T-helper 2 cell treated with Interferon-gamma antibody and Interleukin-4, amounts not matched to agents 100 ng/mL and 5 ng/mL, for 36 hours (primary cell): ENCODE results near the gene BRSK2. TPM values are rescaled to one million over a fixed set of nuclear protein-coding genes. Genes with fewer than 3 reads are reported as not detected.

ENCODE experiments used
- intact Hi-C: fragments of 100-400 bp; cut with micrococcal nuclease; formaldehyde crosslinking; loops from one replicate; pipeline ENCODE4 v1.15.1; 2023
- total RNA-seq: library from RNA; stranded (reverse); gene quantifications from 2 replicates; pipeline ENCODE4 v1.2.3, GENCODE V29; 2022

The BRSK2 gene
- total RNA-seq, 1 donor from 2014 or later: not detected

DNA sequence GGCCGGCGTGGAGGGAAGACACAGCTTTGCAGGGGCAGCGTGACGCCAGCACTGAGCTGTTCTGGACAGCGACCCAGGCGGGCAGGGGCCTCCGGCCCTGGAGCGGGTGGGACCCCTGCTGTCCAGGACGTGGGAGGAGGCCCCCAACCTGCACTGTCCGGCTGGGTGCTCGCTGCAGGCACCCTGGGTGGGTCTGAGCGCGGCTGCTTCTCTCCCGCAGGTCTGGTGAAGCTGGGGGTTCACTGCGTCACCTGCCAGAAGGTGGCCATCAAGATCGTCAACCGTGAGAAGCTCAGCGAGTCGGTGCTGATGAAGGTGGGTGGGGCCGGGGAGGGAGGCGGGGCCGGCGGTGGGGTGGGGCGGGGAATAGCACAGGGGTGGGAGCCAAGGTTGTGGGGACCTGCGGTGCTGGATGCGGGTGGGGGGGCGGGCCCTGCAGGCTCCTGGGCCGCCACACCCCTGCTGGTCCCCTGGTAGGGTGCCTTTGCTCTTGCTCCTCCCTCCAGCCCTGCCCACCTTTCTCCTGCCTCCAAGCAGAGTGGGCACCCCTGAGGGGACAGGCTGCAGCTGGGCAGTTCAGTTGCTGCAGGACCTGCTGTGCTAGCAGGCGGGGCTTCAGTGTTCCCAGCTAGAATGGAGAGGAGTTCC, 46.2 kb downstream of the BRSK2 start:
- intact Hi-C loops: no loop called here

- intact Hi-C loops: no loop called here
Observed at GRCh38 chr11:1436468-1437039, 46.8 kb downstream of the BRSK2 start.

DNA sequence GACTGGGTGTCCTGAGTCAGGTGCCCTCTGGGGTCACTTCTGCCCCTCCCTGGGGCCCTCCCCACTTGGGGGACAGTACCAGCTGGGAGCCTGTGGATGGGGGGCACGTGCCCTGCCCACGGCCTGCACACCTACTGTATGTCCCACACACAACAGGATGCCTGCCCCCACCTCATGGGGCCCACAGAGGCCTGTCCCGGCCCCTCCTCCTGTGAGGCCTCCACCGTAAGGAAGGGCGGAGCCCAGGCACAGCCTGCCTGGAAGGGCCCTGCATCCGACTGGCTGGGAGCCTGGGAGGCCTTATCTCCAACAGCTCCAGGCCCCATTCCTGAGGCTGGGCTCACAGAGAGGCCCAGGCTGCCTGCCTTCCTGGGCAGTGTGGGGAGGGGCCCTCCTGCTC, 47.8 kb downstream of the BRSK2 start:
- intact Hi-C loops: no loop called here

- intact Hi-C loops: no loop called here
Observed at GRCh38 chr11:1438261-1438966, 48.7 kb downstream of the BRSK2 start.

- intact Hi-C loops: no loop called here
Observed at GRCh38 chr11:1438967-1439330, 49.2 kb downstream of the BRSK2 start.

DNA sequence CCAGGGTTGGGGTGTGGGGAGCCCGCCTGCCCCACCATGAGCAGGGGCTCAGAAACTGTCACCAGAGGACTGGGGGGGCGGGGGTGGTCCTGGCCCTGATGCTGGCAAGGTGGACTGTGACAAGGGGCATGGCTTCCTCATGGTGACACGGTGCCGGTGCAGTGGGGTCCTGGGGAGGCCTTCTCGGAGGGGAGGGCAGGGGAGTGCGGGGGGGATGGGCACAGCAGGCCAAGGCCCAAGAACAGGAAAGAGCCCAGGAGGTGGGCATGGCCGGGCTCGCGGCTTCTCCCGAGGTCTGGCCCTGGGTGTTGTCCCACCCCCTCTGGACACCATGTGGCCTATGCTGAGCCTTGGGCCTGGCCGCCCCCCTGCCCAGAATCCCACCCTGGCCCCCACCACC, 49.6 kb downstream of the BRSK2 start:
- intact Hi-C loops: no loop called here

GRCh38 chr11:1440066-1440465, 50.3 kb downstream of the BRSK2 start:
- intact Hi-C loops: no loop called here

DNA sequence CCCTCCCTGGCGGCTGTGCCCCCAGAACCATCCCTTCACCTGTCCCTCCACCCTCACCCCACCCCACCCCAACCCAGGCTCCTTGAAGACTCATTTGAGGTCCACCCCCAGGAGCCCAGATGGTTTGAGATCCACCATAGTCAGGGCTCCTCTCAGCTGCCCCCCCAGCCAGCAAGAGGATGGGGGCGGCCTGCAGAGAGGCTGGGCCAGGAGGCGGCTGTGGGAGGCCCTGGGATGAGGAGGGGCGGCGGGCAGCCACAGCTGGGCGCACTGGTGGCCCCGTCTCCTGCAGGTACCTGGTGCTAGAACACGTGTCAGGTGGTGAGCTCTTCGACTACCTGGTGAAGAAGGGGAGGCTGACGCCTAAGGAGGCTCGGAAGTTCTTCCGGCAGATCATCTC, 50.8 kb downstream of the BRSK2 start:
- intact Hi-C loops: no loop called here

DNA sequence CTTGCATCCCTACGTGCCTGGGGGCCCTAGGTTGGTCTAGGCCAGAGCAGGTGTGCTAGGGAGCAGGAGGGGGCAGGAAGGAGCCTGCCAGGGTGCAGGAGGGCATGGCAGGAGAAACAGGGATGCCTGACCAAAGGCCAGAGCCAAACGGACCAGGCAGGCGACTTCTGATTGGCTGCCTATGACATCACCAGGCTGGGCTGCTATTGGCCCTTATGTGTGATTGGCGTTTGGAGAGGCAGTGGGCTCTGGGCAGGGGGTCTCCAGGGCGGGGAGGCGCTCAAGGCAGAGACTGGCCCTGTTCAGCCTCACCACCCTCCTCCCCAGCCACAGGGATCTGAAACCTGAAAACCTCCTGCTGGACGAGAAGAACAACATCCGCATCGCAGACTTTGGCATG, 52.4 kb downstream of the BRSK2 start:
- intact Hi-C loops: no loop called here

GRCh38 chr11:1442807-1443366, 53.2 kb downstream of the BRSK2 start:
- intact Hi-C loops: no loop called here

DNA sequence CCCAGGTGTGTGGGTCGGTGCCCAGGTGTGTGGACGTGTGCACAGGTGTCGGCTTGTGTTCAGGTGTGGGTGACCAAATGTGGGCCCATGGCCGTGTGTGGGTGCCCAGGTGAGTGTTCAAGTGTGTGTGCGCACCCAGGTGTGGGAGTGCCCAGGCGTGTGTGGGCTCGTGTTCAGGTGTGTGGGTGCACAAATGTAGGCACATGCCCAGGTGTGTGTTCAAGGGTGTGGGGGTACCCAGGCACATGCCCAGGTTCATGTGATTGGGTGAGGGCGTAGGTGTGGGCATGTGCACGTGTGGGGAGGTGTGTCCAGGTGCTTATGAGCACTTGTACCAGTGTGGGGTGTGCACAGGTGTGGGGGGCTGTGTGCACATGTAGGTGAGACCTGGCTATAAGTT, 54.0 kb downstream of the BRSK2 start:
- intact Hi-C loops: no loop called here

DNA sequence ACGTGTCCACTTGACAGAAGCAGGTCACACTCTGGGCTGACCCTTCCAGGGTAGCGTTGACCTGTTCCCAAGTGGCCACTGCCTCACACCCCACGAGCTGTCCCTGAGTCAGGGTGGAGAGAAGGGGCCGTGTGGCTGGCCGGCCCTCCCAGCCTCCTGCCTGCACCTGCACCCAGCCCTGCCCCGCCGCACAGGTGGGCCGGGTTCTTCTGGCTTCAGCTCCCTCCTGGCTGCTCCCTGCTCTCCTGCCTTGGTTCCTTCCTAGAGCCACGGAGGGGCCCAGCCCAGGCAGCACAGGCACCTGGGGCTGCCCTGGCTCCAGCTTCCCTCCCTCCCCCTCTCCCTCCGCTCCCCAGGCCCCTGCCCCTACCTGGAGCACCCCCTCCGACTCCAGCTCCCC, 54.6 kb downstream of the BRSK2 start:
- intact Hi-C loops: no loop called here

- intact Hi-C loops: no loop called here
Observed at GRCh38 chr11:1444823-1445422, 55.2 kb downstream of the BRSK2 start.

GRCh38 chr11:1445741-1446445, 56.2 kb downstream of the BRSK2 start:
- intact Hi-C loops: no loop called here

DNA sequence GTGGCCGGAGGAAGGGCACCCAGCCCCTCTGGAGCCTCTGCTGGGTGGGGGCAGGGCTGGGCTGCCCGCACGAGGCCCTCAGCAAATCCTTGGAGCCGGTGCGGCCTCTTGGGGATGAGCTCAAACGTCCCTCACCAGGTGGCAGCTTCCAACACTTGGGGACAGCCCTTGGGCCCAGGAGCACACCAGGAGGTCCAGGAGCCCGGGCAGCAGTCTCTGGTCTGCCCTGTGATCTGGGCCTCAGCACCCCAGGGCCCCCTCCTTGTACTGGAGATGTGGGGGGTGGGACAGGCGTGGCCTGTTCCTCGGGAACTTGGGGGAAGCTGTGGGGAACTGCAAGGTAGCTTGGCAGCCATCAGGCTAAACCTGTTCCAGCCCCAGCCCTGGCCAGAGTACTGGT, 56.9 kb downstream of the BRSK2 start:
- intact Hi-C loops: no loop called here

DNA sequence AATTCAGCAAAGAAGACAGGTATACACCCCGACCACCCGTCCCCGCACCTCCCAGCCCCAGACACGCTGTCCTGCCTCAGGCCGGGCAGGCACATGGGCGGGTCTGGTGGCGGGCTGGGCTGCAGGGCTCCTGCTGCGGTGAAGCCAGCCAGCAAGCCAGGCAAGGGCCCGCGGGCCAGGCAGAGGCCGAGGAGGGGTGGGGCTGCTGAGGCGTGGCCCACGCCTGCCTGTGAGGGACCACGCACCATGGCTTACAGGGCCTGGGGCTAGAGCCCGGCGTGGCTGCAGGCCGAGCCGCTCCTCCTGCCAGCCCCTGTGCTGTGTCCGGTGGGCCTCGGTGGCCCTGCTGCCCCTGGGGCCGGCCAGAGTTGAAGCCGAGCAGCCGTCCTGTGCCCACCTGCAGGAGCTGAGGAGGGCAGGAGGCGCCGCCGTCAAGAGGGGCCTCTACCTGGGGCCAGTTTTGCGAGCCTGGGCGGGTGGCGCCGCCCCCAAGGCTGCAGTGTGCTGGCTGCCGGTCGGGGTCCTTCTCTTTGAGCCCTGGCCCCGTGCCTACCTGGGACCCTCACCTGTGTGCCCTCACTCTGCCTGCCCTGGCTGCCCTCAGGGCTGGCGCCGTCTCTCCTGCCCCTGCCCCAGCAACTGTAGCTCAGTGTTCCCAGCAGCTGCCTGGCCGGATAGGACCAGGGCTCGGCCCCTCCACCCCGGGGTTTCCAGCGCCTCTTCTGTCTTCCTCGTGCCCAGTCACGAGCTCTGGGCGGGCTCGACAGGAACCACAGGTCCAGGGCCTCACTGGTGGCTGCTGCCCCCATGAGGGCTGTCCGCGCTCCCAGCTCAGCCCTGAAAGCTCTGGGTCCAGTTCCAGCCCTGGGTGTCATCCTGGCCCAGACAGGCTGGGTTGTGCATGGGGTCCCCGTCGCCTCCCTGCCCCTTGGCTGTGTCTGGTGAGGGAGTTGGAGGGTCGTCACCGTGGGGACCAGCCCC, 58.4 kb downstream of the BRSK2 start:
- intact Hi-C loops: no loop called here

GRCh38 chr11:1448882-1449281, 59.1 kb downstream of the BRSK2 start:
- intact Hi-C loops: no loop called here

DNA sequence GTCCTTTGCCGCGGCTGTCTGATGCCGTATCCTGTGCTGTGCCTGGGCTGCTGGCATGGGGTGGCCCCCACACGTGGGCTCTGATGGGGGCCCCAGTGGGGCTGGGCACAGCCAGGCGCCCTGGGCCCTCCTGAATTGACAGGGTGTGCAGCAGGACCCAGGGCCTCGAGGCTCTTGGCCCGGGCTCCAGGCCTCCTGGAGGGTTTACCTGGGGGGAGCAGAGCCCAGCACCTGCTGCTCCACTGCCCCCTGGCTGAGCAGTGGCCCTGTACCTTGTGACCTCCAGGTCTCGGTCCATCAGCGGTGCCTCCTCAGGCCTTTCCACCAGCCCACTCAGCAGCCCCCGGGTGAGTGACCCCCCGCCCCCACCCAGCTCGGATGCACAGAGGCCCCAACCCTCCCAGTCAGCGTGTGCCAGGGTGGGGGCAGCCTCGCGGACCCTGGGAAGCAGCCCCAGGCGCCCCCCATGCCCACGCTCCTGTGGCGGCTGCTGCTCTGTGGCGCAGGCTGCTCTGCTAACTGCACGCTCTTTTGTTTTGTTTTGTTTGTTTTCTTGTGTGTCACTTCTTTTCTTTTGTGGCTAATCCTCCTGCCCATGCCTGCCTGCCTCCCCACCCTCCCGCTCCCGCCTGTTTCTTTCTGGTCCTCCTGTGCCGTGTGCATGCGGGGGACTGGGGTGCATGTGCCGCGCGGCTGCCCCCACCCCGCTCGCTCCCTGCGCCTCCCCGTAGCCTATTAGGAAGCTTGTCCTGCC, 59.9 kb downstream of the BRSK2 start:
- intact Hi-C loops: no loop called here

- intact Hi-C loops: no loop called here
Observed at GRCh38 chr11:1450344-1450875, 60.7 kb downstream of the BRSK2 start.
